ENCODE results near the gene SLC10A1.

- TF ChIP-seq CTCF (conservative IDR thresholded peaks at IDR 0.05): no peak
- TF ChIP-seq ZFX (IDR thresholded peaks at IDR 0.05): no peak
Measured at GRCh38 chr14:69811227-69811867, 14.3 kb upstream of the SLC10A1 start.

Measured in C4-2B (cell line).